Measurements from ENCODE around the gene RFC5.
"Not testable (repeated sequence)": the region's sequence is repeated elsewhere in the genome, so short reads cannot be mapped to it uniquely, and the experiment has no call there.

The RFC5 gene

DNA sequence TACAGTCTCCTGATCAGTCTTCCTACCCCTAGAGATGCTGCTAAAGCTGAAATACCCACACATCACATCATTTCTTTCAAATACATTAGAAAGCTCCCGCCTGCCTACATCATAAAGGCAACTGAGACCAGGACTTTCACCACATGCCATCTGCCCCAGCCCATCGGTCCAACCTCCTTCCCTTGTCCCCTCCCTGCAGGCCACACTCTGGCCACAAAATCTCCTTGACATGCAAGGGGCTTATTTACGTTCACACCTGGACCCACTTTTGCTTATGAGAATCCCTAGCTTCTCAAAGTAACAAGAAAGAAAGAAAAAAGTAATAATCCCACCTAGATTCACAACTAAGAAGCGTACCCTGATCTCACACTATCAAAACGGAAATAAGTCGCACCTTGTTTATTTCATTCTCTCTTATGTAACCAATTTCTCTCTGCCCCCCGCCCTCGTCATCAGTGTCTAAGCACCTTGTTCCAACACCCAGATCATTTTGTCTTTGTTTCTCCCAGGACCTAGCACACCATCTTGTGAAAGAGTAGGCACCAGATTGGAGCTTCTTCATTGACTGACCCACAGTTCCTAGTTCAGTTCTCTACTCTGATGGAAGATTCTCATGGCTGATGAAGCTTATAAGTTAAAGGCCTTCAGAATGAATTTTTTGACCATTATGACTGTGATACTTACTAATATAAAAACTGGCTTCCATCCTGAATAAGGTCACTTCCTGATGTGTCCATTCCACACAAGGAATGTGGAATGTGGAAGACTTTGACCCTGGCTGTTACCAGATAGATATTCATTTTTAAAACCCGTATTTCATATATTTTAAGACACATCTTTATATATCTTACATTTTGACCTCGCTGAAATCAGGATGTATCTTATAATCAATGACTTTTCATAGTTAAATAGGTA, 36.8 kb downstream of the RFC5 start:
- DNase-seq = no peak

DNA sequence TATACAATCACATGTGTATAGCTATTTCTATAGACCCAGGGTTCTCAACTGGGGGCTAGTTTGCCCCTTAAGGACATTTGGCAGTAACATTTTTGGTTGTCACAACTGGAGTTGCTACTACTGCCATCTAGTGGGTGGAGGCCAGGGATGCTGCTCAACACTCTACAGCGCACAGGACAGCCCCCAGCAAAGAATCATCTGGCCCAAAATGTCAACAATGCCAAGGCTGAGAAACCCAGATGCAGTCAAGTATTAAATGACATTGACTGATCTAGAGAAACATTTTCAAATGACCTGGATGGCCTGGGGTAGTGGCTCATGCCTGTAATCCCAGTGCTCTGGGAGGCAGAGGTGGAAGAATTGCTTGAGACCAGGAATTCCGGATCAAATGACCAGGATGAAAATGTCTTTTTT, 38.6 kb downstream of the RFC5 start:
- DNase-seq = peak; percentile 21

DNA sequence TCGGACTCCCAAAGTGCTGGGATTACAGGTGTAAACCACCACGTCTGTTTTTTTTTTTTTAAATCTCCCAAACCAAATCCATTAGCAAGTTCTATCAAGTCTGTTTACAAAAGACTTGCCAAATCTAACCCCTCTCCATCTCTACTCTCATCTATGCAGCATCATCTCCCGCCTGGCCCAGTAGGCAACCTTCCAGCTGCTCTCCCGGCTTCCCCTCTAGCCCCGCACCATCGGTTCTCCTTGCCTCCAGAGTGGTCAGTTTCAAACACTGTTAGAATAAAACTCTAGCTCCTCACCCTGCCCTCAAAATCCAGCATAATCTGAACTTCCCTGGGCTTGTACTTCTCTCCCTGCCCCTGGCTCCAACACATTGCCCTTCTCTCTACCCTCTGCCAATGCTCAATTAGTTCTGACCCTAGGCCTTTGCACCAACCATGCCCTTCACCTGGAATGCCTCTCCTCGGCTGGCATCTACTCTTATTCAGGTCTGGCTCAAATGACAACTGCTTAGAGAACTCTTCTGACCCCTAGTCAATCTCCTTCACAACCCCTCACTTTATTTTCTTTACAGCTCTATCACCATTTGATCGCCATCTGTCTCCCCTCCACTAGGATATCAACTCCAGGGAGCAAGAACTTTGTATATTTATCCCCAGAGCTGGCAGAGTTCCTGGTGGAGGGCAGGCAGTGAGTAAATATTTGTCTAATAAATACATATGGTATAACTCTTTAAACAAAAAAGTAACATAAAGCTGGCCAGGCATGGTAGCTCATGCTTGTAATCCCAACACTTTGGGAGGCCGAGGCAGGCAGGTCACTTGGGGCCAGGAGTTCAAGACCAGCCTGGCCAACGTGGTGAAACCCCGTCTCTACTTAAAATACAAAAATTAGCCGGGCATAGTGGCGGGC, 39.6 kb downstream of the RFC5 start:
- peak; percentile 61 for DNase-seq

DNA sequence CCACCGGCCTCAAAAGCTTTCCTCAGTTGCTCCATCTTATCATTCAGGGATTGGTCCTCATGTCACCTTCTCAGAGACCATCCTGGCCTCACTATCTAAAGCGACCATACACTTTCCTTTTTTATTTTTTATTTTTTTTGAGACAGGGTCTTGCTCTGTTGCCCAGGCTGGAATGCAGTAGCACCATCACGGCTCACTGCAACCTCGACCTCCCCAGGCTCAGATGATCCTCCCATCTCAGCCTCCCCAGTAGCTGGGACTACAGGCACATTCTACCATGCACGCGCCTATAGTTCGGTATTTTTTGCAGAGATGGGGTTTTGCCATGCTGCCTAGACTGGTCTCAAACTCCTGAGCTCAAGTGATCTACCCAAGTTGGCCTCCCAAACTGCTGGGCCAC, 41.7 kb downstream of the RFC5 start:
- DNase-seq = no peak

DNA sequence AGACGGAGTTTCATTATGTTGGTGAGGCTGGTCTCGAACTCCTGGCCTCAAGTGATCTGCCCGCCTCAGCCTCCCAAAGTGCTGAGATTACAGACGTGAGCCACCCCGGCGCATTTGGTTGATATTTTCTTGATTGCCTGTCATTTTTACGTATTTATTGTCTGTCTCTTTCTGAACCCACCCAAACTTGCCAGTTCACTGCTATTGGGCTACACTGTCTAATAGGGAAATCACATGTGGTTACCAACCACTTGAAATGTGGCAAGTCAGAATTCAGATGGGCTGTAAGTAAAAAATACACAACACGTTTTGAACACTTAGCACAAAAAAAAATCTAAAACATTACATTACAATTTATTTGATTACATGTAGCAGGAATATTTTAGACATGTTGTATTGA, 42.4 kb downstream of the RFC5 start:
- DNase-seq = no peak

DNA sequence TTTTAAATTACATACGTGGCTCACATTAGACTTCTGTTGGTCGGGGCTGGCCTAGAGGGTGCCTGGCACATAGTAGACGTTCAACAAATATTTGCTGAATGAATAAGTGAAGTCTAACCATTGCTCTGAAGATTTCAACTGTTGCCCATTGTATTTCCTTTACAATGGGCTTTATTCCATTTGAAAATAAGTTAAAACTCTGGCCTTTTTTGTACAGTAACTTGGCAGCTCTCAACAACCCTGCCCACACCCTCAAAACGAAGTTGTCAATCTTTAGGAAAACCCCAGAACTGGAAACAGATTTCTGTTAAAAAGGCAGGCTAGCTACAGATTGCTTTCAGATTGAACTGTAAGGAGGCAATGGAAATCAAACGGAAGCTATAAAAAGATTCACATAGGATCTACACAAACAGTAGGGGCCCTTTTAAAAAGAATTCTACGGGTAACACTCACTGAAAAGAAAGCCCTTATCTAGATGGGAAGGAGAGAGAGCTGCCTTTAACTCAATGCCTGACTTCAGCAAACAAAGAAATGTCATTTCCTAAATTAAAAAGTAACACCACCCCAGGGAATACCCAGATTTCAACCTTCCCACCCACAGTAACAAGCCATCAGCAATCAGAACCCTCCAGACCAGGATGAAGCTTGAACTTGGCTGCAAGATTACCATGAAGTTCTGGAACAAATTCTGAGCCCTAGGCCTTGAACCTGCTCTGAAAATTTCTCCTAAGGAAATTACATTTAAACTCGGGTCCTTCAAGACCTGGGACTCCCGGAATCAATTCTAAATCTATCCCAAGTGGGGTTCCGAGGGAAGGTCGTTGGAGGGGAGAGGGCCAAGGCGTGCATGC, 43.1 kb downstream of the RFC5 start:
- peak; percentile 17 for DNase-seq

DNA sequence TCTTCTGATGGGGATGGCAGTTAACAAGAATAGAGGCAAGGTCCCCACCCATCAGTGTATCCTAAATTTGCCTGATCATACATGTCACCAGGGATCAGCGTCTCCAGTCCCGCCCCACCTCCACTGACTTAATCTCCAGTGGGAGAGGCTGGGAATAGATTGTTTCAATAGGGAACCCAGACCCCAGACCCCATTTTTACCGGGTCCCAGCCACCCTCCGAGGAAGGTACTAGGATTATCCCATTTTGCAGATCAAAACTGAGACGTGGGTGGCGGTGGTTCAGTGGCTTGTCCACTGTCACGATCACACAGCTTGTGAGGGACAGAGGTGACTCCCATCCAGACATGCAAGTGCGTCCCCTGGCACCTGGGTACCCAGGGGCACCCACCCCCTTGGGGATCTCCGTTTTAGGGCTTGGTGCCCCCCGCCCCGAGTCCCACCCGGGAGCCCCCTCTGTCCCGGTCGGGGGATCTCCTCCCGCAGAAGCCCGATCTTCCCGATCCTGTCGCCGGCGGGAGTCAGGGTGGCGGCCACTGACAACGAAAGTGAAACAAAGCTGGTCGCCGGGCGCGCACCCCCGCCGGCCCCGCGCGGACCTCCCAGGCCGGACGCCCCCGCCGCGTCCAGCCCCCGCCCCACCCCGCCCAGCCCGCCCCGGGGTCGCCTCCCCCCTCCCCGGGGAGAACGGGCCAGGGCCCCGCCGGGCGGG, 44.0 kb downstream of the RFC5 start:
- no peak for DNase-seq

DNA sequence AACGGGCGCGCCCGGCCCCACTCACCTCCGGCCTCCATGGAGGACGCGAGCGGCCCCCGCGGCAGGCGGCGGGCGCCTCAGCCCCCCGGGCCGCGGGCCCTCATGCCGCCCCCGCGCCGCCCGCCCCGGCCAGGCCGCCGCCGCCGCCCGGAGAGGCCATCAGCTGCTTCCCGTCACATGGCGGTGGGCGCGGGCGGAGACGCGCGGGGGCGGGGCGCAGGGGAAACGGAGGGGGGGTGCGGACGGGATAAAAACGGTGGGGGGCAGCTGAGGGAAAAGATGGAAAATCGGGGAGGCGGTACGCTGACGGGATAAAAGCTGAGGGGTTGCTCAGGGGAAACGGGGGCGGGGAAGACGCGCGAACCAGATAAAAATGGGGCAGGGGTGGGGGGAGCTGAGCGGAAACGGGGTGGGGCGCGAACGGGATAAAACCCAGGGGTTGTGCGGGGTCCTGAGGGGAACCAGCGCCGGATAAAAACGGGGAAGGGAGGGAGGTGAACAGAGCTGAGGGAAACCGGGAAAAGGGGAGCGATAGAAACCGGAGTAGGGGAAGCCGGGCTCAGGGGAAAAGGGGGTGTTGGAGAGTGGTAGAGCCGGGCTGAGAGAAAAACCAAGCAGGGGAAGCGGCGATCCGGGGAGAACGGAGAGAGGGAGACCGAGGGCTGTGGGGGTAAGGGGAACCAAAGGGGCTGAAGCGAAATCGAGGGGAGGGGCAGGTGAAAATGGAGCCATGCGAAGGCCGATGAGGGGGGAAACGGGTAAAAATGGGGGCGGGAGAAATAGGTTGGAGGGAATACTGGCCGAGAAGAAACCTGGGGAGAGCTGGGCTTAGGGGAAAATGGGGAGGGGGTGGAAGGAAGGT, 44.7 kb downstream of the RFC5 start, which contains the start of gene WSB2:
Gene WSB2 (minus strand): TSS at position 169 of the 862 bp plus-strand sequence. CDS start 131 bp downstream, at position 38.
- peak; percentile 69 for DNase-seq

DNA sequence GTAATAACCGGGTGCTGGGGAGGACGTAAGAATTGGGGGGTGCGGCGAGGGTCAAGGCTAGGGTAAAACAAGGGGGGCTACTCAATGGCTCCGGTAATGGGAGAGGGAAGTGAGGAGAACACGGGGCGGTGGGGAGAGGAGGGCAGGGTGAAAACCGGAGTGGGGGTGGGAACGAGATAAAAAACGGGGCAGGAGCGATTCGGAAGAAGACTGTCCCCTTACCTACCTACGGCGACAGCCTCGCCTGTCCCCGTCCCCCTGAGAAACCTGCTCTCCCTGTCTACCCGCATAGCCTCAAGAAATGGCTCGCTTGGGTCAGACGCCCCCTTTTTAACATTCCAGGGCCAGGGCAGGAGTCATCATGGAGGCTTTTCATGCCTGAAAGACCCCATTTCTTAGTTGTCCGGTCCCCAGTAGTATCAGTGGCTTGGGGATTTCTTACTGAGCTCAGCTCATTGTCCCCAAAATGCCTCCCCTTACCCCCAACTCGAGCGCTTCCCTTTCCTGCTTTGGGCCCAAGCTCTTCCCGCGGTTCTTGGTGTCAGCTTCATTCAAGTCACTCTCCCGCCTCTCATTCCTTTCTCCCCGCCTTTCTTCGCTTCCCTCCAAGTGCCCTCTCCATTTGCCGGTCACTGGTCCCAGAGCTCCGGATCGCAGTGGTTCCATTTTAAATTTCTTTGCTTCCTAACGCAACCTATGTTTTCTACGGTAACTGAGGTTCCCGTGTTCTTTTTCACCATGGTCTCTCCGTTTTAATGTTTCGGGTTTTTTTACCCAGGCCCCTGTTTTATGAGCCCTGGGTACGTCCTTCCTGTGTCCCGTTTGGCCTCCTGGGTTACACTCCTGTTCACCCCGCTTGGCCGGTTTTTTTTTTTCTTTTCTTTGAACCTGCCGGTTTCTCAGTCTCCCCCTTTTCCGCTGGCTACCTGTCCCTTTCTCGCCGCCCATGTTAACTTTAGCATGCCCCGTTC, 45.7 kb downstream of the RFC5 start:
- peak; percentile 72 for DNase-seq

DNA sequence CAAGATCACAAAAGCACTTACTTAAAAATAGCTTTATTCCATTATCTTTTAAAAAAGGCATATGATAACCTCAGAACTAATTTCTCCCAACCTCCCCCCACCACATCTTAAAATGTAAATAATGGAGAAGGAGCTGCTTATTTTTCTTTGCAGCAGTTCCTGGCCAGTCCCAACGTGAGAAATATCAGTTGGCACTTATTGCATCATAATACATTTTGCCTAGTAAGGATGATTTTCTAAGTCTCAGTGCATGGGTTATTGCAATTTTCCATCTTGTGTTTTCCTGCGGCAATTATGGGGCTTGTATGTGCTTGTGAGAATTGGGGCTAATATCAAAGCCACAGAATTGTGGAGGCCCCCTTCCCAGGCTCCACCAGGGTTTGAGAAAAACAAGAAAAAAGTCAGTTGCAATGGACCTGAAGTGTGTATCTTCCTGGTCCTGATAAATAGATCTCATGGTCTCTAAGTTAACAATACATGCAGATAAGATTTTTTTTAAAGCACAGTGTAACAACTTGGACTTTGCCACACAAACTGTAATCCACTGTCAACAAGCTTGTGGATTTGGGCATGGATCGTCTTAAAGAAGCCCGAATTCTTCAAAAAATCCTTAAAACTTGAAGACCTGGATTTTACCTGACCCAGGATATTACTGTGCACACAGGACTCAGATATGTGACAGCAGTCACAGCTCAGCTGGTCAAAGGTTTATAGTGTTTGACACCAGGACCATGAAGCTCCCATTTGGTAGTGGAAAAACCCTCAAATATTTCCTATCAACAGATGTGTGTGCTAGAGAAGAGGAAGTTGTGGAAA, 47.3 kb downstream of the RFC5 start:
- DNase-seq = no peak

DNA sequence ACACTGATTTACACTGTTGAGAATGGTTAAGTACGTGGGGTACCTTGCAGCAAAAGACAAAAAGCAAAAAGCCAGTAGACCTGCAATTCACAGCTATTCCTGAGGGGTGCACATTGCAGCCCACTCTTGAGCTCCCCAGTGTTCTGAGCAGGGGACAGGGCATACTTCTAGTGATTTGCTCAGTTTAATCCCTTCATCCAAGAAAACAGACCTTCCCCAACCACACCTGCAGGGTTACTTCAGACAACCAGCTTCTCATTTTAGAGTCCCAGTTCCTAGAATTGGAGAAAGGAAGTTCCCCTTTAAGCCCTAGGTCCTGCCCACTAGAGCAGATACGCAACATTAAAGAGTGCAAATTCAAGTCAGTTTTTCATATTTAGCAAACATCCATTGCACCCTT, 48.1 kb downstream of the RFC5 start:
- DNase-seq = no peak

DNA sequence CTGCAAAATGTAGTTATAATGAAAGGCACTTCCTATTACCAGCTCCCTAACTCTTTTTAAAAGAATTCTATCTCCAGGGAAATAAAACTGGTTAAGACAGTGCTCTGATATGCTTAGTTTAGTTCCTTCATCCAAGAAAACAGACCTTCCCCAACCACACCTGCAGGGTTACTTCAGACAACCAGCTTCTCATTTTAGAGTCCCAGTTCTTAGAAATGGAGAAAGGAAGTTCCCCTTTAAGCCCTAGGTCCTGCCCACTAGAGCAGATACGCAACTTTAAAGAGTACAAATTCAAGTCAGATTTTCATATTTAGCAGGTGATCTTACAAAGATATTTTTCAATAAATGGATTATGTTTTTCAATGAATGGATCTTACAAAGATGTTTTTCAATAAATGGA, 48.9 kb downstream of the RFC5 start:
- DNase-seq = no peak

DNA sequence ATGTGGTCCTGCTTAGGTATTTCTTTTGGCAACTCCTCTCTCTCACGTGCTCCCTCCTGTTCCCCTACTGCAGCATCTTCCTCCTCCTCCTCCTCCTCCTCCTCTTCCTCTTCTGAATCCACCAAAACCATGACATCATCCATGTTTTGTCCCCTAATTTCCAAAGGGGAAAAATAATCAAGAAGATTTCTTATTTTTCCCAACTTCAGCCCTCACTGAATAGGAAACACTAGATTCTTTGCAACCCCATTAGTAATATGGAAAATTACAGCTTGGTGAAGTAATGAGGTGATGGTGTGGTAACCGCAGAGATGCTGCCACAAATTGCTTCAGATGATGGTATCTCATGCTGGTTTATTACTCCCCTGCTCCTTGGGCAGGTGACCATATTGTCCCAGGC, 51.9 kb downstream of the RFC5 start:
- no peak for DNase-seq

DNA sequence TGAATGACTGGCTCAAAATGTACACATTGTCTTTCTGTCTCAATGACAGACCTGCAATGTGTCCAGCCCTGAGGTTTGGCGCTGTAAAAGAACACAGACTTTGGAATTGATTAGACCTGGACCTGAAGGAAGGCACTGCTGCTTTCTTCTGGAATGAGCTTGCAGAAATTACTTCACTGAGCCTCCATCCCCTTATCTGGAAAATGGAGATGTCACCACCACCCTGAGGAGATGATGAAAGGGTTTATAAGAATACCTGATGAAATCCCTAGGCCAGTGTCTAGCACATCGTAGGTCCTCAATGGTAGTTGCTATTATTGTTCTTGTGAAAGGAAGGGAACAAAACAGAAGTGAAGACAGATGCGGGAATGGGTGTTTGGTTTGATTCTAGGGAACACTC, 54.1 kb downstream of the RFC5 start:
- DNase-seq = no peak

DNA sequence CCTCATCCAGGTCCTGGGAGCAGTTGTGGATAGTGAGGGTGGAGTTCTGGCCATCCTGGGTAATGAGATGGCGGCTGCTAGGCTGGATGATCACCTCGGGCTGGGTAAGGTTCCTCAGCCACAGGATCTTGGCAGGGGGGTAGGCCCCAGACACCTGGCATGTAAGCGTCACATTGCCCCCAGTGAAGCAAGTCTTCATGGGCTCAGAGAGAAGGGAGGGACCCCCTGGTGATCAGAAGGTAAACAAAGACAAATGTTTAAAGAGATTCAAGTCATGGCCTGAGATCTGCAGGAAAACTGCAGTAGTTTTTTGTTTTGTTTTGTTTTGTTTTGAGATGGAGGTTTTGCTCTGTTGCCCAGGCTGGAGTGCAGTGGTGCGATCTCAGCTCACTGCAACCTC, 57.3 kb downstream of the RFC5 start:
- DNase-seq = no peak

DNA sequence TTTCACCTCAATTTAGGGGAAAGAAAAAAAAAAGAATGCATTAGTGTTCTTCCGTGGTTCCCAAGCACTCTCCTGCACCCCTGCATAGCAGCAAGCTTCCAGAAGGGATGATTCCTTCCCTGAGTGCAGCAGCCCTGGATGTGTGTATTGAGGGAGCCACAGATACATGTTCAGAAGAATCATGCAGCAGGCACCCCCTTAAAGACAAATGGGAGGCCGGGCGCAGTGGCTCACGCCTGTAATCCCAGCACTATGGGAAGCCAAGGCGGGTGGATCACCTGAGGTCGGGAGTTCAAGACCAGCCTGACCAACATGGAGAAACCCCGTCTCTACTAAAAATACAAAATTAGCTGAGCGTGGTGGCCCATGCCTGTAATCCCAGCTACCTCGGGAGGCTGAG, 65.0 kb downstream of the RFC5 start:
- DNase-seq = not testable (repeated sequence)
